CD4-positive, alpha-beta memory T cell (primary cell): Measurements from ENCODE around the gene MYOT. TPM values are rescaled to one million over a fixed set of nuclear protein-coding genes. Genes with fewer than 3 reads are reported as not detected.

Experiments
- CTCF ChIA-PET: fragments of 350-600 bp; sonication (Branson Sonifier 250); formaldehyde crosslinking; loops from one replicate; lab custom pipeline; 2021; ENCODE audit warnings: inconsistent platforms; ENCODE audit not compliant: partially characterized antibody; lab: Charles Lee
- POLR2A ChIA-PET: fragments of 350-600 bp; sonication (Branson Sonifier 250); formaldehyde crosslinking; loops from one replicate; lab custom pipeline; 2021; ENCODE audit not compliant: partially characterized antibody; lab: Charles Lee
- DNase-seq, 5 donors: peaks; one replicate each; pipeline versions ENCODE4 v3.0.0 to v3.0.0-alpha.2; 2020 to 2022; ENCODE audit warnings: mixed read lengths in 1 of 5
- H3K27ac ChIP-seq: one replicate; pipeline ENCODE4 v1.7.0; 2013; ENCODE audit warnings: low read depth, low read length
- H3K27me3 ChIP-seq: 2 replicates; pipeline ENCODE4 v1.7.0; 2013; ENCODE audit warnings: mild to moderate bottlenecking, low read length, moderate library complexity; ENCODE audit not compliant: insufficient read depth
- H3K36me3 ChIP-seq: 2 replicates; pipeline ENCODE4 v1.7.0; 2013; ENCODE audit warnings: mild to moderate bottlenecking, low read length, moderate library complexity; ENCODE audit not compliant: insufficient read depth
- H3K4me1 ChIP-seq: 2 replicates; pipeline ENCODE4 v1.7.0; 2013; ENCODE audit warnings: mild to moderate bottlenecking, low read length, moderate library complexity; ENCODE audit not compliant: insufficient read depth
- H3K4me3 ChIP-seq, 2 donors: one replicate each; pipeline ENCODE4 v1.7.0; 2013; ENCODE audit warnings: low read length in 2 of 2, mild to moderate bottlenecking in 1 of 2
- H3K9me3 ChIP-seq, 2 donors: one replicate each; pipeline ENCODE4 v1.7.0; 2013; ENCODE audit warnings: low read length in 2 of 2, control low read depth in 1 of 2; ENCODE audit not compliant: control insufficient read depth in 1 of 2
- H3K27ac Mint-ChIP-seq, 7 donors: one replicate each; pipeline ENCODE4 v1.8.0; 2020 to 2021; ENCODE audit warnings: mixed read lengths in 7 of 7, mild to moderate bottlenecking in 6 of 7, inconsistent platforms in 3 of 7, moderate library complexity in 3 of 7
- H3K27me3 Mint-ChIP-seq, 2 donors: one replicate each; pipeline ENCODE4 v1.8.0; 2020 to 2021; ENCODE audit warnings: mixed read lengths in 2 of 2
- H3K36me3 Mint-ChIP-seq, 2 donors: one replicate each; pipeline ENCODE4 v1.8.0; 2020 to 2021; ENCODE audit warnings: mixed read lengths in 2 of 2, inconsistent platforms in 1 of 2, mild to moderate bottlenecking in 1 of 2
- H3K4me1 Mint-ChIP-seq, 4 donors: one replicate each; pipeline ENCODE4 v1.8.0; 2020 to 2021; ENCODE audit warnings: mixed read lengths in 4 of 4, mild to moderate bottlenecking in 1 of 4
- H3K4me3 Mint-ChIP-seq, 8 donors: one replicate each; pipeline ENCODE4 v1.8.0; 2020 to 2021; ENCODE audit warnings: mixed read lengths in 8 of 8, mild to moderate bottlenecking in 7 of 8, moderate library complexity in 6 of 8, inconsistent platforms in 3 of 8
- H3K9me3 Mint-ChIP-seq, 8 donors: one replicate each; pipeline ENCODE4 v1.8.0; 2020 to 2021; ENCODE audit warnings: mixed read lengths in 8 of 8, mild to moderate bottlenecking in 5 of 8, inconsistent platforms in 3 of 8, moderate library complexity in 1 of 8
- intact Hi-C: fragments of 100-400 bp; cut with micrococcal nuclease; formaldehyde crosslinking; loops from one replicate; pipeline ENCODE4 v1.15.1; 2023
- polyA plus RNA-seq, 2 donors: library from polyadenylated mRNA; unstranded; fragments of 300-500 nt; fragmentation: Illumina TruSeq; gene quantifications; one replicate each; pipeline ENCODE4 v1.2.3, GENCODE V29; 2021
- total RNA-seq, 2 experiments: library from RNA; stranded (reverse); gene quantifications; one replicate each; pipeline ENCODE4 v1.2.3, GENCODE V29; 2021

Gene MYOT
- total and polyA plus RNA-seq, 4 experiments from 2014 or later = 0.23 TPM; not detected in 3

DNA sequence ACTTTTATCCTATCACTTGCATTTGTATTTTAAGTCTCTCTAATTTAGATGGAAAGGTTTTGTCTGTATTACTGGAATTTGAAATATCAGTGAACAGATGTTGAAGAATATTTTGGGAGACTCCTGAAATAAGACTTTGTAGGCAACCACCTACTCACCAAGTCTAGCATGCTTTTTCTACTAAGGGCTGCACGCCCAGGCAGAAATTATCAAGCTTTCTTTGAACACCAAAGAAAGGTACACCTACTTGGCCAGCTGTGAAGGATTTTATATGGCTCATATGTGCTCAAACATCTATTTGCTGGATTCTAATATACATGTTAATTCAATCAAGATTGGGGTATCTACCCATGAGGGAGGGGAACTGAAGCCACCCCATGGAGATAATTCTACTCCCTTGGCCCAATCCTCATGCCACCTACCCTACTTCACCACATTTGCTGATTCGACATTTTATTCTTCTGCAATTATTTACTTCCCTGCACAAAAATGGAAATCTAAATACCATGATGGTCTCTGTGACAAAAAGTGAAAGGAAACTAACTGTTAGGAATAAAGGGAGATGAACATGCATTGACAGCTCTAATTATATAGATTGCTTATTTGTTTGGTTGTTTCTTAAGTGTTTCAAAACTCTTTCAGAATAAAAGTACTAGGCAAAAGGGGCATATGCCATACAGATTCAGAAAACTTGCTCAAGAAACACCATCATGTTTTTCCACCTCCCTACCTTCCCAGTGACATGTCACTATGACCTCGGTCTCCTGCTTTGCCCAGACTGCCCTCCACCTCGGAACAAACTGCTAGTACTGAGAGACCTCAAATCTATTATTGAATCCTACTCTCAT lies 895 bp upstream of the MYOT start:
- ChIA-PET POLR2A (no interaction called here), CTCF (no interaction called here)
- peaks cover 4 to 5% (median 4%) of the 10 kb centered on the region in 4 donors for H3K4me1 Mint-ChIP-seq

DNA sequence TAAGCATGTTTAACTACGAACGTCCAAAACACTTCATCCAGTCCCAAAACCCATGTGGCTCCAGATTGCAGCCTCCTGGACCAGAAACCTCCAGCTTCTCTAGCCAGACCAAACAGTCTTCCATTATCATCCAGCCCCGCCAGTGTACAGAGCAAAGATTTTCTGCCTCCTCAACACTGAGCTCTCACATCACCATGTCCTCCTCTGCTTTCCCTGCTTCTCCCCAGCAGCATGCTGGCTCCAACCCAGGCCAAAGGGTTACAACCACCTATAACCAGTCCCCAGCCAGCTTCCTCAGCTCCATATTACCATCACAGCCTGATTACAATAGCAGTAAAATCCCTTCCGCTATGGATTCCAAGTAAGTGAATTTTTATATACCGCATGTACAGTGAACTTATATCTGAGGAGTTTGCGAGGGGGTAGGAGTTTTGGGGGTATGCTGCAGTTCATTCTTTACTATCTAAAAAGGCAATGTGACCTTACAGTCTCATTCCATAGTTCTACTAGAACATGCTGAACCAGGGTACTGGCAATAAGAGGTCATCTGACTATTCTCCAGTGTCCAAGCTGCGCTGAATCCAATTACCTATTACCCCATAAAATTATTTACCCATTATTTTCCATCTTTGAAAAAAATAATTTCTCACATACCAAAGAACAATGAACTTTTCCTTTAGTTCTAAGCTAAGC lies 3.1 kb downstream of the MYOT start:
- ChIA-PET POLR2A (no interaction called here), CTCF (interaction anchor here (0.6 kb wide), 1 partner anchor 239 kb away, joined by 3 read pairs; no protein-coding TSS in a partner anchor)
- H3K4me3 ChIP-seq = no peak overlapping the region
- DNase-seq = no peak
- Mint-ChIP-seq H3K9me3 (no peaks in the 10 kb centered on the region), H3K27me3 (no peaks in the 10 kb centered on the region), H3K4me1 (no peaks in the 10 kb centered on the region), H3K4me3 (no peak overlapping the region), H3K27ac (no peak overlapping the region), H3K36me3 (no peaks in the 10 kb centered on the region)
- H3K9me3 ChIP-seq = no peaks in the 10 kb centered on the region
- intact Hi-C loops = no loop called here
- H3K36me3 ChIP-seq = no peaks in the 10 kb centered on the region
- no peak overlapping the region for H3K27ac ChIP-seq
- H3K4me1 ChIP-seq = no peaks in the 10 kb centered on the region
- no peaks in the 10 kb centered on the region for H3K27me3 ChIP-seq

More for the DNA sequence above, 895 bp upstream of the MYOT start:
- intact Hi-C loops = no loop called here
- Histone ChIP-seq H3K27ac (no peak overlapping the region), H3K9me3 (no peaks in the 10 kb centered on the region), H3K36me3 (no peaks in the 10 kb centered on the region), H3K4me1 (no peaks in the 10 kb centered on the region), H3K4me3 (no peak overlapping the region), H3K27me3 (no peaks in the 10 kb centered on the region)
- H3K9me3 Mint-ChIP-seq = no peaks in the 10 kb centered on the region
- H3K27ac Mint-ChIP-seq = no peak overlapping the region
- no peaks in the 10 kb centered on the region for H3K36me3 Mint-ChIP-seq
- H3K27me3 Mint-ChIP-seq = peaks cover 0 to 4% of the 10 kb centered on the region in 2 donors
- no peak for DNase-seq
- H3K4me3 Mint-ChIP-seq = no peak overlapping the region

DNA sequence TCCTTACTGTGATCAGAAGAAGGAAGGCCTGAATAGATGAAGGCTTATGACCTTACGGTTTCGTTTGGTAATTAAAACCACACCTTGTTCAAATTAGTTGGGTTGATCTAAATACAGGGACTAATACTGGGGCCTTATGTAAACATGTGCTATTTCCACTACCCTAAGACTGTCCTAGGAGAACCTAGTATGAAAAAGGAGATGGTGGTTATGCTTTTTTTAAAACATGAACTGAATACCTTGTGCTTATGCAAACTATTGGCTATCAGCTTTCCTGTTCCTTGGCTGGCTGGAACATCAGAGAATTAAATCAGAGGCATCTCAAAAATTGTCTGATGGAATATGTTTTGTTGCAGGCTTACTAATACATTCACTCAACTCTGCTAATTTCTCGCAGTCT lies 3.9 kb downstream of the MYOT start:
- no peak for DNase-seq
- Mint-ChIP-seq H3K36me3 (no peaks in the 10 kb centered on the region), H3K9me3 (no peaks in the 10 kb centered on the region), H3K4me3 (no peak overlapping the region), H3K4me1 (no peaks in the 10 kb centered on the region), H3K27ac (no peak overlapping the region), H3K27me3 (no peaks in the 10 kb centered on the region)
- Histone ChIP-seq H3K9me3 (no peaks in the 10 kb centered on the region), H3K4me1 (no peaks in the 10 kb centered on the region), H3K4me3 (no peak overlapping the region), H3K27ac (no peak overlapping the region), H3K27me3 (no peaks in the 10 kb centered on the region), H3K36me3 (no peaks in the 10 kb centered on the region)
- ChIA-PET POLR2A (no interaction called here), CTCF (no interaction called here)
- intact Hi-C loops = no loop called here

DNA sequence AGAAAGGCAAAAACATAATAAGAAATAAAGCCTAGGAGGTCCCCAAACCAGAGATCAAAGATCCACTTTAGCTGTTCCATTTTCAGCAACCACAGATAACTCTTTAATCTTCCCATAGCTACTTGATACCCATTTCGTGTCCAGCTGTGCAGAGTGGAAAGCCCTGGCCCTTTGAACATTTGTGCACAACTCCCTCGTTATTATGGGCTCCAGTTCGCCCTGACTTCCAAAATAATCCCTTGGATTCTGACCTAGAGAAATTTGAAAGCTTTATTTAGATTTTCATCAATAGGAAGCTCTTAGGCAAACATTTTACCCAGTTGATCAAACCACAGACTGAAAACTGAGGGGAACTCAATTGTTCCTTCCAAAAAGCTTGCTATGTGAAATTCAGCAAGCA lies 4.8 kb downstream of the MYOT start:
- H3K36me3 ChIP-seq = no peaks in the 10 kb centered on the region
- ChIA-PET CTCF (no interaction called here), POLR2A (no interaction called here)
- H3K9me3 Mint-ChIP-seq = no peaks in the 10 kb centered on the region
- DNase-seq = no peak
- H3K27ac Mint-ChIP-seq = no peak overlapping the region
- no peaks in the 10 kb centered on the region for H3K4me1 Mint-ChIP-seq
- H3K27me3 Mint-ChIP-seq = no peaks in the 10 kb centered on the region
- H3K27ac ChIP-seq = no peak overlapping the region
- intact Hi-C loops = no loop called here
- no peak overlapping the region for H3K4me3 Mint-ChIP-seq
- no peaks in the 10 kb centered on the region for H3K36me3 Mint-ChIP-seq
- no peaks in the 10 kb centered on the region for H3K27me3 ChIP-seq
- no peaks in the 10 kb centered on the region for H3K4me1 ChIP-seq
- H3K4me3 ChIP-seq = no peak overlapping the region
- H3K9me3 ChIP-seq = no peaks in the 10 kb centered on the region

DNA sequence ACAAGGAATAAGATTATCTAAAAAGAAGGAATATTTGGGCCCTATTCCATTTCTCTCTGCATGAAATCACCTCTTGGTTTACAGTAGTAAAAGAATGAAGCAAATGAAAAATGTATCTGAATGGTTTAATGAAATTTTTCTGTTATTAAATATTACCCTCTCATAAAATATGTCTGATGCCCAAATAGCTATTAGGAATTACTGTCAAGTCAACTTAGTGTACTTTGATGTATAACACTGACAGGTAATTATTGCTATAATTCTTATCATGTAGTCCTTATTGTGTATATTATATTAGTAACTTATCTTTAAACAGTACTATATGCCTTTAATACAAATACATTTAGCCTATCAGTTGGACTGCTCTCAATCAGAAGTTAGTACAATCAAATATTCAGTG lies 8.4 kb downstream of the MYOT start:
- H3K27ac Mint-ChIP-seq = no peak overlapping the region
- no peak overlapping the region for H3K4me3 ChIP-seq
- H3K27ac ChIP-seq = no peak overlapping the region
- H3K27me3 ChIP-seq = no peaks in the 10 kb centered on the region
- ChIA-PET CTCF (no interaction called here), POLR2A (interaction anchor here (1.9 kb wide), 1 partner anchor 12 kb away, joined by 5 read pairs; the partner anchor contains the start of gene PKD2L2)
- H3K4me3 Mint-ChIP-seq = no peak overlapping the region
- DNase-seq = no peak
- H3K4me1 Mint-ChIP-seq = no peaks in the 10 kb centered on the region
- no peaks in the 10 kb centered on the region for H3K27me3 Mint-ChIP-seq
- no peaks in the 10 kb centered on the region for H3K36me3 ChIP-seq
- no peaks in the 10 kb centered on the region for H3K4me1 ChIP-seq
- no peaks in the 10 kb centered on the region for H3K9me3 Mint-ChIP-seq
- intact Hi-C loops = no loop called here
- no peaks in the 10 kb centered on the region for H3K9me3 ChIP-seq
- no peaks in the 10 kb centered on the region for H3K36me3 Mint-ChIP-seq

DNA sequence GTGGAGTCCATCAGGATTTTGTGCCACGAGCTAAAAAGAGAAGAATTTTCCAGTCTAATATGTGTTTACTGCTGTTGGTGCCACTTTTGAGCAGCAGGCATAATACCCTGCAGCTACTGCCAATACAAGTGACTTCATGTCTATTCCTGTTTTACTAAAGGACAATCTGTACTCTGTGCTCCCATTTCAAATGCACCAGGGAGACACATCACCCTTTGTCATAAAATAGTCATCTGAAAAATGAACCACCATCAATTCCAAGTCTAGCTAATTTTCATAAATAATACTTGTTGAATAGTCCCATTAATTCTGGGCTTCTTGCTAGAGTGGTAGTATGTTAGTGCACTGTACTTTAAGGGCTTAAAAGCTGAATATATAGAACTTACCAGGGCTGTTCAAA lies 12.7 kb downstream of the MYOT start:
- POLR2A ChIA-PET = no interaction called here
- CTCF ChIA-PET = no interaction called here
- intact Hi-C loops = no loop called here
- no peak overlapping the region for H3K4me3 Mint-ChIP-seq
- H3K36me3 Mint-ChIP-seq = peaks cover 0 to 4% of the 10 kb centered on the region in 2 donors
- H3K27ac Mint-ChIP-seq = no peak overlapping the region
- Histone ChIP-seq H3K36me3 (no peaks in the 10 kb centered on the region), H3K9me3 (no peaks in the 10 kb centered on the region), H3K27me3 (no peaks in the 10 kb centered on the region), H3K27ac (no peak overlapping the region), H3K4me3 (no peak overlapping the region), H3K4me1 (no peaks in the 10 kb centered on the region)
- no peak for DNase-seq
- H3K4me1 Mint-ChIP-seq = no peaks in the 10 kb centered on the region
- no peaks in the 10 kb centered on the region for H3K27me3 Mint-ChIP-seq
- H3K9me3 Mint-ChIP-seq = peaks cover 0 to 2% (median 0%) of the 10 kb centered on the region in 8 donors

DNA sequence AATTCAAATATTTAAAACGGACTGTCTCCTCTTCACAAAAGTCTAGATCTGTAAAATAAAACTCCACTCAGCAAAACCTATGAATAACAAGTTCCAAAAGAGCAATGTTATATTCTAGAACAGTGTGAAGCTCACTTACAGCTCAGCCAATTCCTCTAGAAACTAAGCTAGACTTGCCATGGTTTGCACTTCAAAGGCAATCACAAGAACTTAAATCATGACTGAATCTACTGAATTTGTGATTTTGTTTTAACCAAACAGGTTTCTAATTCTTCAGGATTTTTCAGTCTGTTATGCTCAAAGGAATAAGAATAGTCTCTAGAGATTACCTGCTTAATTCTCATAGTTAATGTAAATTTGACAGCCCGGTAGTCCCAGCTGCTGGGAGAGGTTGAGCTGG lies 20.2 kb downstream of the MYOT start:
- Histone ChIP-seq H3K27me3 (no peaks in the 10 kb centered on the region), H3K36me3 (no peaks in the 10 kb centered on the region), H3K9me3 (no peaks in the 10 kb centered on the region), H3K4me1 (peaks cover 19% of the 10 kb centered on the region), H3K4me3 (no peak overlapping the region), H3K27ac (no peak overlapping the region)
- peaks cover 13 to 20% (median 17%) of the 10 kb centered on the region in 4 donors for H3K4me1 Mint-ChIP-seq
- peaks cover 0 to 2% (median 0%) of the 10 kb centered on the region in 8 donors for H3K9me3 Mint-ChIP-seq
- ChIA-PET CTCF (interaction anchor here (1.4 to 2.6 kb wide), 2 partner anchors 15 to 133 kb away, joined by 3 to 9 read pairs; partner anchors contain the start of gene HNRNPA0), POLR2A (interaction anchor here (2.4 kb wide), 1 partner anchor 13 kb away, joined by 5 read pairs; no protein-coding TSS in a partner anchor)
- no peaks in the 10 kb centered on the region for H3K27me3 Mint-ChIP-seq
- intact Hi-C loops = loop anchor here (5.0 kb wide), 1 partner anchor 136 kb away; the partner anchor contains the start of gene HNRNPA0
- no peak for DNase-seq
- peak overlapping the region in 1 of 7 donors; percentile 42 for H3K27ac Mint-ChIP-seq
- H3K4me3 Mint-ChIP-seq = peak overlapping the region in 2 of 8 donors; percentile 31 to 45
- peaks cover under 1 to 3% of the 10 kb centered on the region in 2 donors for H3K36me3 Mint-ChIP-seq
